HepG2 (cell line): ENCODE data around the gene PDE9A. TPM values are rescaled to one million over a fixed set of nuclear protein-coding genes. Genes with fewer than 3 reads are reported as not detected.

Experiments used
- CENPBD1 ChIP-seq: sonication (generic); formaldehyde crosslinking; IDR thresholded peaks from 2 replicates; pipeline ENCODE4 v1.8.0; 2022; ENCODE audit warnings: missing genetic modification reagents, low read depth, mild to moderate bottlenecking, borderline replicate concordance
- CREB1 ChIP-seq, 2 experiments: fragments of 450-650 bp in 1 of 2; IDR thresholded peaks; 2 replicates each; pipeline ENCODE4 v1.6.1; 2016 to 2017; ENCODE audit warnings: control low read depth in 1 of 2, mild to moderate bottlenecking in 1 of 2, missing compliant biosample characterization in 1 of 2, missing genetic modification characterization in 1 of 2
- EED ChIP-seq: sonication (generic); formaldehyde crosslinking; IDR thresholded peaks from 2 replicates; pipeline ENCODE4 v1.5.0; 2020; ENCODE audit warnings: mild to moderate bottlenecking, missing genetic modification reagents
- ESRRA ChIP-seq: sonication (generic); formaldehyde crosslinking; IDR thresholded peaks from 2 replicates; pipeline ENCODE4 v1.5.1; 2020; ENCODE audit warnings: mild to moderate bottlenecking, low read depth, missing genetic modification reagents
- JDP2 ChIP-seq: sonication (generic); formaldehyde crosslinking; IDR thresholded peaks from 2 replicates; pipeline ENCODE4 v1.8.1; 2022; ENCODE audit warnings: missing genetic modification reagents, borderline replicate concordance
- JUNB ChIP-seq: sonication (generic); formaldehyde crosslinking; IDR thresholded peaks from 2 replicates; pipeline ENCODE4 v1.8.0; 2022; ENCODE audit warnings: missing genetic modification reagents, mild to moderate bottlenecking, borderline replicate concordance
- KMT2B ChIP-seq: IDR thresholded peaks from 2 replicates; pipeline ENCODE4 v1.6.1; 2016; ENCODE audit warnings: missing genetic modification reagents, missing compliant biosample characterization
- MIER3 ChIP-seq: IDR thresholded peaks from 2 replicates; pipeline ENCODE4 v1.6.1; 2016; ENCODE audit warnings: missing compliant biosample characterization, borderline replicate concordance
- NFYC ChIP-seq: IDR thresholded peaks from 2 replicates; pipeline ENCODE4 v1.6.1; 2016; ENCODE audit warnings: missing genetic modification reagents, missing compliant biosample characterization
- PAWR ChIP-seq: sonication (generic); formaldehyde crosslinking; IDR thresholded peaks from 2 replicates; pipeline ENCODE4 v1.4.0; 2020; ENCODE audit warnings: missing genetic modification reagents, mild to moderate bottlenecking, borderline replicate concordance
- REXO4 ChIP-seq: sonication (generic); formaldehyde crosslinking; IDR thresholded peaks from 2 replicates; pipeline ENCODE4 v1.8.0; 2022; ENCODE audit warnings: missing genetic modification reagents, mild to moderate bottlenecking, borderline replicate concordance
- RNF2 ChIP-seq: fragments of 450-650 bp; conservative IDR thresholded peaks from 2 replicates; pipeline ENCODE4 v1.6.1; 2016; ENCODE audit warnings: low read depth
- SIX1 ChIP-seq: sonication (generic); formaldehyde crosslinking; IDR thresholded peaks from 2 replicates; pipeline ENCODE4 v1.4.0; 2020; ENCODE audit warnings: missing genetic modification reagents, borderline replicate concordance
- SP5 ChIP-seq: IDR thresholded peaks from 2 replicates; pipeline ENCODE4 v1.6.1; 2016; ENCODE audit warnings: low read depth, borderline replicate concordance
- TARDBP ChIP-seq: sonication (generic); formaldehyde crosslinking; IDR thresholded peaks from 2 replicates; pipeline ENCODE4 v1.8.0; 2022; ENCODE audit warnings: mild to moderate bottlenecking, missing genetic modification reagents
- THRA ChIP-seq: sonication (generic); formaldehyde crosslinking; IDR thresholded peaks from 2 replicates; pipeline ENCODE4 v1.4.0; 2020; ENCODE audit warnings: missing genetic modification reagents, borderline replicate concordance
- XBP1 ChIP-seq: sonication (generic); formaldehyde crosslinking; IDR thresholded peaks from 2 replicates; pipeline ENCODE4 v1.5.0; 2020; ENCODE audit warnings: missing genetic modification reagents
- ZBTB37 ChIP-seq: sonication (generic); formaldehyde crosslinking; IDR thresholded peaks from 2 replicates; pipeline ENCODE4 v1.4.0; 2020; ENCODE audit warnings: mild to moderate bottlenecking, missing genetic modification reagents
- ZNF24 ChIP-seq: fragments of 450-650 bp; IDR thresholded peaks from 2 replicates; pipeline ENCODE4 v1.6.1; 2017; ENCODE audit warnings: antibody characterized with exemption, mild to moderate bottlenecking
- ZNF333 ChIP-seq: sonication (generic); formaldehyde crosslinking; IDR thresholded peaks from 2 replicates; pipeline ENCODE4 v1.4.0; 2020; ENCODE audit warnings: mild to moderate bottlenecking, missing genetic modification reagents, borderline replicate concordance
- ZNF350 ChIP-seq: sonication (generic); formaldehyde crosslinking; IDR thresholded peaks from 2 replicates; pipeline ENCODE4 v1.4.0; 2020; ENCODE audit warnings: mild to moderate bottlenecking, low read depth, missing genetic modification reagents, borderline replicate concordance
- ZNF354B ChIP-seq: sonication (generic); formaldehyde crosslinking; IDR thresholded peaks from 2 replicates; pipeline ENCODE4 v1.8.0; 2022; ENCODE audit warnings: mild to moderate bottlenecking, missing genetic modification reagents
- ZNF44 ChIP-seq: sonication (generic); formaldehyde crosslinking; IDR thresholded peaks from 2 replicates; pipeline ENCODE4 v1.5.1; 2020; ENCODE audit warnings: mild to moderate bottlenecking, missing genetic modification reagents
- ZNF510 ChIP-seq: sonication (generic); formaldehyde crosslinking; IDR thresholded peaks from 2 replicates; pipeline ENCODE4 v1.4.0; 2020; ENCODE audit warnings: low read depth, mild to moderate bottlenecking, missing genetic modification reagents
- ZNF552 ChIP-seq: sonication (generic); formaldehyde crosslinking; IDR thresholded peaks from 2 replicates; pipeline ENCODE4 v1.9.0; 2022; ENCODE audit warnings: missing genetic modification reagents, mild to moderate bottlenecking, borderline replicate concordance
- ZNF713 ChIP-seq: sonication (generic); formaldehyde crosslinking; IDR thresholded peaks from 2 replicates; pipeline ENCODE4 v1.4.0; 2020; ENCODE audit warnings: mild to moderate bottlenecking, missing genetic modification reagents
- ZNF792 ChIP-seq: IDR thresholded peaks from 2 replicates; pipeline ENCODE4 v1.6.1; 2016
- ZNF839 ChIP-seq: sonication (generic); formaldehyde crosslinking; IDR thresholded peaks from 2 replicates; pipeline ENCODE4 v1.4.0; 2020; ENCODE audit warnings: missing genetic modification reagents, mild to moderate bottlenecking, borderline replicate concordance
- polyA plus RNA-seq, 8 experiments: library from polyadenylated mRNA; depleted of rRNA in 3 of 8; stranded (reverse) in 7 of 8; unstranded in 1 of 8; fragments of >200 nt; fragmentation: Illumina TruSeq in 4 of 8; extraction: Trizol in 4 of 8; gene quantifications; 2 replicates each; pipeline versions ENCODE4 v1.2.1 to v1.2.3, GENCODE V29; 2011 to 2016; ENCODE audit warnings: low read depth in 4 of 8, missing spikeins in 1 of 8, mixed read lengths in 1 of 8; ENCODE audit not compliant: insufficient read depth in 1 of 8
- total RNA-seq, 5 experiments: library from RNA; depleted of rRNA; stranded (reverse); fragments of >200 nt; fragmentation: Illumina TruSeq; extraction: Trizol; gene quantifications; 2 replicates each; pipeline ENCODE4 v1.2.3, GENCODE V29; 2016; ENCODE audit warnings: low read depth in 1 of 5

The PDE9A gene
- total and polyA plus RNA-seq, 2 of the 13 experiments (the other 11 are each of a cell fraction or from before 2014, with no cell fraction given), result 4.6 to 19.7 TPM

- TF ChIP-seq SP5 (CRISPR knock-in tag), result peak; percentile 39; the same call in 1 of the 2 replicates
- peak; percentile 61; the same call in 1 of the 2 replicates for TF ChIP-seq MIER3
- TF ChIP-seq ZNF354B (CRISPR knock-in tag), result no peak
- TF ChIP-seq RNF2, result no peak
- no peak for TF ChIP-seq ZNF713 (CRISPR knock-in tag)
- TF ChIP-seq NFYC, result no peak
- no peak for TF ChIP-seq ZNF44
- no peak for TF ChIP-seq ZBTB37
- TF ChIP-seq TARDBP (CRISPR knock-in tag), result peak; percentile 60; the same call in 1 of the 2 replicates
- no peak for TF ChIP-seq CREB1 (IDR thresholded peaks at IDR 0.05)
- no peak for TF ChIP-seq CREB1 (CRISPR knock-in tag; IDR thresholded peaks at IDR 0.05)
- no peak for TF ChIP-seq ZNF24
- no peak for TF ChIP-seq CENPBD1
- TF ChIP-seq SIX1 (CRISPR knock-in tag), result no peak
- no peak for TF ChIP-seq ZNF552 (CRISPR knock-in tag)
- TF ChIP-seq KMT2B (CRISPR knock-in tag), result no peak
- TF ChIP-seq JDP2 (CRISPR knock-in tag), result no peak
- TF ChIP-seq EED, result no peak
- no peak for TF ChIP-seq ZNF333 (CRISPR knock-in tag)
- no peak for TF ChIP-seq ZNF839 (CRISPR knock-in tag)
- TF ChIP-seq PAWR (CRISPR knock-in tag), result no peak
- peak; percentile 93 for TF ChIP-seq THRA (CRISPR knock-in tag)
- peak; percentile 38; the same call in 1 of the 2 replicates for TF ChIP-seq ZNF350 (CRISPR knock-in tag)
- TF ChIP-seq JUNB (CRISPR knock-in tag), result no peak
- TF ChIP-seq ZNF510 (CRISPR knock-in tag), result no peak
- TF ChIP-seq ESRRA, result peak; percentile 75
- TF ChIP-seq REXO4 (CRISPR knock-in tag), result no peak
- TF ChIP-seq XBP1 (CRISPR knock-in tag), result no peak
- TF ChIP-seq ZNF792 (CRISPR knock-in tag), result peak; percentile 81; the same call in 1 of the 2 replicates
These were observed 84.7 kb downstream of the PDE9A start (continued) for GRCh38 chr21:42737951-42738590.
